ENCODE measurements around the gene RAD23B.

- TF ChIP-seq, protein P1, sequence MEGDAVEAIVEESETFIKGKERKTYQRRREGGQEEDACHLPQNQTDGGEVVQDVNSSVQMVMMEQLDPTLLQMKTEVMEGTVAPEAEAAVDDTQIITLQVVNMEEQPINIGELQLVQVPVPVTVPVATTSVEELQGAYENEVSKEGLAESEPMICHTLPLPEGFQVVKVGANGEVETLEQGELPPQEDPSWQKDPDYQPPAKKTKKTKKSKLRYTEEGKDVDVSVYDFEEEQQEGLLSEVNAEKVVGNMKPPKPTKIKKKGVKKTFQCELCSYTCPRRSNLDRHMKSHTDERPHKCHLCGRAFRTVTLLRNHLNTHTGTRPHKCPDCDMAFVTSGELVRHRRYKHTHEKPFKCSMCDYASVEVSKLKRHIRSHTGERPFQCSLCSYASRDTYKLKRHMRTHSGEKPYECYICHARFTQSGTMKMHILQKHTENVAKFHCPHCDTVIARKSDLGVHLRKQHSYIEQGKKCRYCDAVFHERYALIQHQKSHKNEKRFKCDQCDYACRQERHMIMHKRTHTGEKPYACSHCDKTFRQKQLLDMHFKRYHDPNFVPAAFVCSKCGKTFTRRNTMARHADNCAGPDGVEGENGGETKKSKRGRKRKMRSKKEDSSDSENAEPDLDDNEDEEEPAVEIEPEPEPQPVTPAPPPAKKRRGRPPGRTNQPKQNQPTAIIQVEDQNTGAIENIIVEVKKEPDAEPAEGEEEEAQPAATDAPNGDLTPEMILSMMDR (IDR thresholded peaks at IDR 0.05), result no peak
- TF ChIP-seq POLR2A (IDR thresholded peaks at IDR 0.05), result no peak
Observed at GRCh38 chr9:107285286-107285685, 2.2 kb downstream of the RAD23B start.

Data from esophagus squamous epithelium (tissue), 4 donors.